K562 (cell line): Measurements from ENCODE around the gene GYS1. TPM values are rescaled to one million over a fixed set of nuclear protein-coding genes. Genes with fewer than 3 reads are reported as not detected.

Source experiments
- BACH1 ChIP-seq: fragments of 200-800 bp; sonication (Bioruptor generic); IDR thresholded peaks from 2 replicates; pipeline ENCODE4 v1.6.1; 2016; ENCODE audit warnings: missing genetic modification characterization, missing compliant biosample characterization
- CEBPG ChIP-seq, 3 experiments: fragments of 200-800 bp in 1 of 3; sonication (Bioruptor generic) in 1 of 3; sonication (generic) in 1 of 3; formaldehyde crosslinking in 1 of 3; IDR thresholded peaks in 2 of 3; conservative IDR thresholded peaks in 1 of 3; 2 replicates each; pipeline versions ENCODE4 v1.6.1 to v1.8.0; 2016 to 2022; ENCODE audit warnings: missing compliant biosample characterization in 2 of 3, missing genetic modification characterization in 2 of 3, mild to moderate bottlenecking in 1 of 3, missing genetic modification reagents in 1 of 3
- IRF2 ChIP-seq: sonication (generic); formaldehyde crosslinking; IDR thresholded peaks from 2 replicates; pipeline ENCODE4 v1.8.1; 2022; ENCODE audit warnings: mild to moderate bottlenecking, missing genetic modification reagents
- LARP7 ChIP-seq: fragments of 450-650 bp; IDR thresholded peaks from 2 replicates; pipeline ENCODE4 v1.6.1; 2016
- MAZ ChIP-seq, 2 experiments: fragments of 450-650 bp in 1 of 2; sonication (generic) in 1 of 2; formaldehyde crosslinking; IDR thresholded peaks in 1 of 2; conservative IDR thresholded peaks in 1 of 2; 2 replicates each; pipeline versions ENCODE4 v1.4.0 to v1.5.0; 2020; ENCODE audit warnings: mild to moderate bottlenecking in 1 of 2, missing genetic modification reagents in 1 of 2
- POLR2B ChIP-seq: fragments of 450-650 bp; IDR thresholded peaks from 2 replicates; pipeline ENCODE4 v1.6.1; 2018; ENCODE audit warnings: low read depth; ENCODE audit not compliant: partially characterized antibody
- PTRF ChIP-seq: fragments of 450-650 bp; IDR thresholded peaks from 2 replicates; pipeline ENCODE4 v1.6.1; 2016; ENCODE audit warnings: mild to moderate bottlenecking, missing genetic modification characterization, missing compliant biosample characterization
- RBM22 ChIP-seq: fragments of 200-400 bp; formaldehyde crosslinking; IDR thresholded peaks from 2 replicates; pipeline ENCODE4 v1.6.1; 2018; ENCODE audit warnings: low read length, low read depth; ENCODE audit not compliant: poor library complexity, severe bottlenecking
- SAP30 ChIP-seq: fragments of 200-600 bp; sonication (generic); IDR thresholded peaks from 2 replicates; pipeline ENCODE4 v1.6.1; 2012; ENCODE audit warnings: borderline replicate concordance, low read depth, mild to moderate bottlenecking, moderate library complexity, low read length, control low read depth, inconsistent platforms; ENCODE audit not compliant: insufficient read depth, poor library complexity, severe bottlenecking
- SRSF3 ChIP-seq: fragments of 200-400 bp; formaldehyde crosslinking; IDR thresholded peaks from 2 replicates; pipeline ENCODE4 v1.6.1; 2016; ENCODE audit warnings: mild to moderate bottlenecking, low read length, moderate library complexity; ENCODE audit not compliant: insufficient read depth
- SRSF7 ChIP-seq: fragments of 200-400 bp; formaldehyde crosslinking; optimal IDR thresholded peaks from 2 replicates; pipeline ENCODE3; 2017; ENCODE audit warnings: mild to moderate bottlenecking, low read depth, low read length
- STAG1 ChIP-seq: sonication (generic); formaldehyde crosslinking; IDR thresholded peaks from 2 replicates; pipeline ENCODE4 v1.5.0; 2020; ENCODE audit warnings: missing genetic modification reagents, borderline replicate concordance
- YY1 ChIP-seq, 3 experiments: IDR thresholded peaks; 2 replicates each; pipeline ENCODE4 v1.6.1; 2011; ENCODE audit warnings: low read length in 2 of 3, mild to moderate bottlenecking in 2 of 3, moderate library complexity in 2 of 3, borderline replicate concordance in 1 of 3, control low read depth in 1 of 3, low read depth in 1 of 3; ENCODE audit not compliant: insufficient read depth in 3 of 3, insufficient replicate concordance in 2 of 3, control insufficient read depth in 1 of 3, insufficient read length in 1 of 3; ENCODE audit errors: extremely low read depth in 1 of 3
- ZNF212 ChIP-seq: fragments of 450-650 bp; formaldehyde crosslinking; IDR thresholded peaks from 2 replicates; pipeline ENCODE4 v1.4.0; 2020; ENCODE audit warnings: mild to moderate bottlenecking
- ZNF253 ChIP-seq: fragments of 250-450 bp; sonication (Bioruptor Pico); conservative IDR thresholded peaks from 2 replicates; pipeline ENCODE4 v1.6.1; 2021; ENCODE audit warnings: mild to moderate bottlenecking
- ZNF79 ChIP-seq: fragments of 250-450 bp; sonication (Bioruptor Pico); IDR thresholded peaks from 2 replicates; pipeline ENCODE4 v1.4.0; 2020; ENCODE audit warnings: low read depth, mild to moderate bottlenecking, moderate library complexity
- polyA plus RNA-seq, 8 experiments: library from polyadenylated mRNA; depleted of rRNA in 4 of 8; stranded (reverse) in 5 of 8; unstranded in 3 of 8; fragments of >200 nt; fragmentation: Nextera tagmentation in 2 of 8; fragmentation: Illumina TruSeq in 1 of 8; extraction: Ambion mirVana in 2 of 8; extraction: Trizol in 1 of 8; gene quantifications; 2 replicates each; pipeline versions ENCODE4 v1.2.1 to v1.2.3, GENCODE V29; 2011 to 2014; ENCODE audit warnings: inconsistent platforms in 1 of 8, missing spikeins in 1 of 8
- total RNA-seq, 7 experiments: library from RNA; depleted of rRNA in 6 of 7; stranded (reverse); fragments of >200 nt in 6 of 7; fragmentation: Illumina TruSeq in 2 of 7; extraction: Trizol in 2 of 7; gene quantifications; 2 replicates each; pipeline versions ENCODE4 v1.2.1 to v1.2.3, GENCODE V29; 2011 to 2021; ENCODE audit warnings: low replicate concordance in 1 of 7
- TF ChIP-seq, protein P1 (sequence below): fragments of 450-650 bp; IDR thresholded peaks from 2 replicates; pipeline ENCODE4 v1.6.1; 2016; ENCODE audit warnings: missing biosample characterization, missing genetic modification characterization
- TF ChIP-seq, protein P2 (sequence below), 2 experiments: IDR thresholded peaks; 2 replicates each; pipeline ENCODE4 v1.6.1; 2012; ENCODE audit warnings: improper control_type of control experiment in 2 of 2, low read depth in 2 of 2, low read length in 2 of 2, borderline replicate concordance in 1 of 2
- TF ChIP-seq, protein P3 (sequence below): fragments of 250-450 bp; sonication (Bioruptor Pico); IDR thresholded peaks from 2 replicates; pipeline ENCODE4 v1.5.0; 2020; ENCODE audit warnings: mild to moderate bottlenecking
- TF ChIP-seq, protein P4 (sequence below): fragments of 450-650 bp; IDR thresholded peaks from 2 replicates; pipeline ENCODE4 v1.6.1; 2016; ENCODE audit warnings: antibody characterized with exemption

Gene GYS1
- total and polyA plus RNA-seq, 9 of the 15 experiments (the other 6 are each of a cell fraction or from before 2014, with no cell fraction given): 1.9 to 31.1 (median 15.2) TPM

DNA sequence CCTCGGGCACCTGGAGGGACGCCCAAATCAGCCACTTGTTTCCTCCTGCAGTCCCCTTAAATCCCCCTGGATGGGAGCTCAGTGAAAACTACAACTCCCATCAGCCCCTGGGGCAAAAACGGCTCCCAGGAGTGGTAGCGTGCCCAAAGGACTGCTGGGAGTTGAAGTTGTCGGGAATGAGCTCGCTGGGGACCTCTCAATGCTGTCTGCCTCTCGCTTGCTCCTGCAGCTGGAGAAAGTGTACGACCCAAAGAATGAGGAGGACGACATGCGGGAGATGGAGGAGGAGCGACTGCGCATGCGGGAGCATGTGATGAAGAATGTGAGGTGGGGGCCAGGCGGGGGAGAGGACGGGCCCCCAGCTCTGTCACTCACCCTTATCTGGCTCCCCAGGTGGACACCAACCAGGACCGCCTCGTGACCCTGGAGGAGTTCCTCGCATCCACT, 74.3 kb downstream of the GYS1 start (continued):
- TF ChIP-seq CEBPG (CRISPR knock-in tag; IDR thresholded peaks at IDR 0.05) (no peak), CEBPG (tag; conservative IDR thresholded peaks at IDR 0.05 in 1 of 2, IDR thresholded peaks at IDR 0.05 in 1 of 2) (no peak), PTRF (tag) (no peak), IRF2 (CRISPR knock-in tag) (no peak), ZNF79 (CRISPR knock-in tag) (no peak), STAG1 (CRISPR knock-in tag) (no peak), BACH1 (tag) (no peak), SRSF3 (0 out of 2 replicates have a peak, but pooled peaks have one; percentile 36), ZNF212 (no peak), RBM22 (no peak), MAZ (CRISPR knock-in tag; conservative IDR thresholded peaks at IDR 0.05 in 1 of 2, IDR thresholded peaks at IDR 0.05 in 1 of 2) (peak; percentile 66 to 81; a peak in 3 of 4 replicates), LARP7 (peak; percentile 51; the same call in 1 of the 2 replicates), ZNF253 (CRISPR knock-in tag) (no peak), SAP30 (no peak), YY1 (IDR thresholded peaks at IDR 0.05; ENCODE audit: borderline replicate concordance in 1 of 3, control insufficient read depth in 1 of 3, extremely low read depth in 1 of 3, insufficient read depth in 3 of 3, insufficient read length in 1 of 3, insufficient replicate concordance in 2 of 3, low read depth in 1 of 3, low read length in 2 of 3) (no peak), SRSF7 (no peak), POLR2B (peak; percentile 42)
- TF ChIP-seq, protein P1, sequence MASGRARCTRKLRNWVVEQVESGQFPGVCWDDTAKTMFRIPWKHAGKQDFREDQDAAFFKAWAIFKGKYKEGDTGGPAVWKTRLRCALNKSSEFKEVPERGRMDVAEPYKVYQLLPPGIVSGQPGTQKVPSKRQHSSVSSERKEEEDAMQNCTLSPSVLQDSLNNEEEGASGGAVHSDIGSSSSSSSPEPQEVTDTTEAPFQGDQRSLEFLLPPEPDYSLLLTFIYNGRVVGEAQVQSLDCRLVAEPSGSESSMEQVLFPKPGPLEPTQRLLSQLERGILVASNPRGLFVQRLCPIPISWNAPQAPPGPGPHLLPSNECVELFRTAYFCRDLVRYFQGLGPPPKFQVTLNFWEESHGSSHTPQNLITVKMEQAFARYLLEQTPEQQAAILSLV (tag): no peak
- TF ChIP-seq, protein P2, sequence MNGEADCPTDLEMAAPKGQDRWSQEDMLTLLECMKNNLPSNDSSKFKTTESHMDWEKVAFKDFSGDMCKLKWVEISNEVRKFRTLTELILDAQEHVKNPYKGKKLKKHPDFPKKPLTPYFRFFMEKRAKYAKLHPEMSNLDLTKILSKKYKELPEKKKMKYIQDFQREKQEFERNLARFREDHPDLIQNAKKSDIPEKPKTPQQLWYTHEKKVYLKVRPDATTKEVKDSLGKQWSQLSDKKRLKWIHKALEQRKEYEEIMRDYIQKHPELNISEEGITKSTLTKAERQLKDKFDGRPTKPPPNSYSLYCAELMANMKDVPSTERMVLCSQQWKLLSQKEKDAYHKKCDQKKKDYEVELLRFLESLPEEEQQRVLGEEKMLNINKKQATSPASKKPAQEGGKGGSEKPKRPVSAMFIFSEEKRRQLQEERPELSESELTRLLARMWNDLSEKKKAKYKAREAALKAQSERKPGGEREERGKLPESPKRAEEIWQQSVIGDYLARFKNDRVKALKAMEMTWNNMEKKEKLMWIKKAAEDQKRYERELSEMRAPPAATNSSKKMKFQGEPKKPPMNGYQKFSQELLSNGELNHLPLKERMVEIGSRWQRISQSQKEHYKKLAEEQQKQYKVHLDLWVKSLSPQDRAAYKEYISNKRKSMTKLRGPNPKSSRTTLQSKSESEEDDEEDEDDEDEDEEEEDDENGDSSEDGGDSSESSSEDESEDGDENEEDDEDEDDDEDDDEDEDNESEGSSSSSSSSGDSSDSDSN (IDR thresholded peaks at IDR 0.05; ENCODE audit: borderline replicate concordance in 1 of 2, low read depth in 2 of 2, low read length in 2 of 2): no peak
- TF ChIP-seq, protein P3, sequence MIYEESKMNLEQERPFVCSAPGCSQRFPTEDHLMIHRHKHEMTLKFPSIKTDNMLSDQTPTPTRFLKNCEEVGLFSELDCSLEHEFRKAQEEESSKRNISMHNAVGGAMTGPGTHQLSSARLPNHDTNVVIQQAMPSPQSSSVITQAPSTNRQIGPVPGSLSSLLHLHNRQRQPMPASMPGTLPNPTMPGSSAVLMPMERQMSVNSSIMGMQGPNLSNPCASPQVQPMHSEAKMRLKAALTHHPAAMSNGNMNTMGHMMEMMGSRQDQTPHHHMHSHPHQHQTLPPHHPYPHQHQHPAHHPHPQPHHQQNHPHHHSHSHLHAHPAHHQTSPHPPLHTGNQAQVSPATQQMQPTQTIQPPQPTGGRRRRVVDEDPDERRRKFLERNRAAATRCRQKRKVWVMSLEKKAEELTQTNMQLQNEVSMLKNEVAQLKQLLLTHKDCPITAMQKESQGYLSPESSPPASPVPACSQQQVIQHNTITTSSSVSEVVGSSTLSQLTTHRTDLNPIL (CRISPR knock-in tag): no peak
- TF ChIP-seq, protein P4, sequence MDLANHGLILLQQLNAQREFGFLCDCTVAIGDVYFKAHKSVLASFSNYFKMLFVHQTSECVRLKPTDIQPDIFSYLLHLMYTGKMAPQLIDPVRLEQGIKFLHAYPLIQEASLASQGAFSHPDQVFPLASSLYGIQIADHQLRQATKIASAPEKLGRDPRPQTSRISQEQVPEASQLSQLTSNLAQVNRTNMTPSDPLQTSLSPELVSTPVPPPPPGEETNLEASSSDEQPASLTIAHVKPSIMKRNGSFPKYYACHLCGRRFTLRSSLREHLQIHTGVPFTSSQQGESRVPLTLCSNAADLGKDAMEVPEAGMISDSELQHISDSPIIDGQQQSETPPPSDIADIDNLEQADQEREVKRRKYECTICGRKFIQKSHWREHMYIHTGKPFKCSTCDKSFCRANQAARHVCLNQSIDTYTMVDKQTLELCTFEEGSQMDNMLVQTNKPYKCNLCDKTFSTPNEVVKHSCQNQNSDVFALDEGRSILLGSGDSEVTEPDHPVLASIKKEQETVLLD: no peak
